Retinal pigment epithelial cell (primary cell): Measurements from ENCODE around the gene UBAP1.
"Not testable (repeated sequence)": the region's sequence is repeated elsewhere in the genome, so short reads cannot be mapped to it uniquely, and the experiment has no call there.

Experiments
- DNase-seq: peaks from one replicate; pipeline ENCODE4 v3.0.0-alpha.2; 2010; ENCODE audit warnings: low read depth
- H3K4me3 ChIP-seq: 2 replicates; pipeline ENCODE4 v1.5.1; 2011; ENCODE audit warnings: mild to moderate bottlenecking, low read length, control low read depth, moderate library complexity
- TF ChIP-seq, protein P1 (sequence below): conservative IDR thresholded peaks from 2 replicates; pipeline ENCODE4 v1.5.1; 2011; ENCODE audit warnings: low read depth, low read length, control low read depth, inconsistent platforms

UBAP1 gene

DNA sequence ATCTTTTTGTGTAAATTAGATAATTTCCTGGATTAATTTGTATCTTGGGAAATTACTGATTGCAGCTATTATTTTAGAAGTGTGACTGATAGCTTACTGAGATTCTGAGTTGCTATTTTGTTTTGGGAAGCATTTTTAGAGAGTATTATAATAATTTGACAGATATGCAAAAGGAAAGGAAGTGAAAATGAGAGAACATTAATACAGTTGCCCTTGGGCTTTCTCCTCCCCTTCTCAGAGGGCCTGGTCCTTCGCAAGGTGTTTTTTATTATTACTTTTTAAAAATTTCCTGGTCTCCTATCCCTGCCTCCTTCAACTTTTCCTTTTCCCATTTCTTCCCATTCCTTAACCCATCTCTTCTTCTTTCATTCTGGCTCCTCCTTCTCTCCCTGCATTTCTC lies 32.6 kb downstream of the UBAP1 start:
- TF ChIP-seq, protein P1, sequence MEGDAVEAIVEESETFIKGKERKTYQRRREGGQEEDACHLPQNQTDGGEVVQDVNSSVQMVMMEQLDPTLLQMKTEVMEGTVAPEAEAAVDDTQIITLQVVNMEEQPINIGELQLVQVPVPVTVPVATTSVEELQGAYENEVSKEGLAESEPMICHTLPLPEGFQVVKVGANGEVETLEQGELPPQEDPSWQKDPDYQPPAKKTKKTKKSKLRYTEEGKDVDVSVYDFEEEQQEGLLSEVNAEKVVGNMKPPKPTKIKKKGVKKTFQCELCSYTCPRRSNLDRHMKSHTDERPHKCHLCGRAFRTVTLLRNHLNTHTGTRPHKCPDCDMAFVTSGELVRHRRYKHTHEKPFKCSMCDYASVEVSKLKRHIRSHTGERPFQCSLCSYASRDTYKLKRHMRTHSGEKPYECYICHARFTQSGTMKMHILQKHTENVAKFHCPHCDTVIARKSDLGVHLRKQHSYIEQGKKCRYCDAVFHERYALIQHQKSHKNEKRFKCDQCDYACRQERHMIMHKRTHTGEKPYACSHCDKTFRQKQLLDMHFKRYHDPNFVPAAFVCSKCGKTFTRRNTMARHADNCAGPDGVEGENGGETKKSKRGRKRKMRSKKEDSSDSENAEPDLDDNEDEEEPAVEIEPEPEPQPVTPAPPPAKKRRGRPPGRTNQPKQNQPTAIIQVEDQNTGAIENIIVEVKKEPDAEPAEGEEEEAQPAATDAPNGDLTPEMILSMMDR, result no peak
- no peak for DNase-seq
- no peak overlapping the region for H3K4me3 ChIP-seq

DNA sequence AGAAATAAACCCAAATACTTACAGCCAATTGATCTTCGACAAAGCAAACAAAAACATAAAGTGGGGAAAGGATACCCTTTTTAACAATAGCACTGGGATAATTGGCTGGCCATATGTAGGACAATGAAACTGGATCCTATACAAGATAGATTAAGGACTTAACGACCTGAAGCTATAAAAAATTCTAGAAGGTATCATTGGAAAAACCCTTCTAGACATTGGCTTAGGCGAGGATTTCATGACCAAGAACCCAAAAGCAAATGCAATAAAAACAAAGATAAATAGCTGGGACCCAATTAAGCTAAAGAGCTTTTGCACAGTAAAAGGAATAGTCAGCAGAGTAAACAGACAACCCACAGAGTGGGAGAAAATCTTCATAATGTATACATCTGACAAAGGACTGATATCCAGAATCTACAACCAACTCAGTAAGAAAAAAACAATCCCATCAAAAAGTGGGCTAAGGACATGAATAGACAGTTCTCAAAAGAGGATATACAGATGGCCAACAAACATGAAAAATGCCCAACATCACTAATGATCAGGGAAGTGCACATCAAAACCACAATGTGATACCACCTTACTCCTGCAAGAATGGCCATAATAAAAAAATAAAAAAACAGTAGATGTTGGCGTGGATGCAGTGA lies 35.6 kb downstream of the UBAP1 start:
- not testable (repeated sequence) for DNase-seq

DNA sequence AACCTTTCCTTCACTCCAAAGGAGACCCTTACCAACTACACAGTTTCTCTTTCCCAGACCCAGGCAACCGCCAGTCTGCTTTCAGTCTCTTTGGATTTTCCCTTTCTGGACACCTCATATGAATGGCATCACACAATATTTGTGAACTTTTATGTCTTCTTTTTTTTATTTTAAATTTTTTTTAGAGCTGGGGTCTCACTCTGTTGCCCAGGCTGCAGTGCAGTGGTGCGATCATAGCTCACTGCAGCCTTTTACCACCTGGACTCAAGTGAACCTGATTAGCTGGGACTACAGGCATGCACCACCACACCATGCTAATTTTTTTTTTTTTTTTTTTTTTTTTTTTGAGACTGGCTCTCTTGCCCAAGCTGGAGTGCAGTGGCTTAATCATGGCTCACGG lies 37.5 kb downstream of the UBAP1 start:
- TF ChIP-seq, protein P1, result no peak
- no peak for DNase-seq
- no peak overlapping the region for H3K4me3 ChIP-seq

More for the DNA sequence above, 35.6 kb downstream of the UBAP1 start:
- H3K4me3 ChIP-seq, result not testable (repeated sequence)

DNA sequence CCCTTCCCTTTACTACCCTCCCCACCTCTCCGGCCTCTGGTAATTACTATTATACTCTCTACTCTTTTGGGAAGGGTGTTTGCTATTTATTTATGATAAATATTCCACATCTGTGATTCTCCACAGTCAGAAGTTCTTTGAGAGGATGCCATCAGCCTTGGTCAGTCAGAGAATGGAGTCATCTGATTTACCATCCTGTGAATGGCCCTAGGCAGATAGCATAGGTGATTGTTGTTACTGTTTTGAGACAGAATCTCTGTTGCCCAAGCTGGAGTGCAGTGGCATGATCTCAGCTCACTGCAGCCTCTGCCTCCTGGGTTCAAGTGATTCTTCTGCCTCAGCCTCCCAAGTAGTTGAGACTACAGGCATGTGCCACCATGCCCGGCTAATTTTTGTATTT lies 38.2 kb downstream of the UBAP1 start:
- not testable (repeated sequence) for H3K4me3 ChIP-seq, DNase-seq

DNA sequence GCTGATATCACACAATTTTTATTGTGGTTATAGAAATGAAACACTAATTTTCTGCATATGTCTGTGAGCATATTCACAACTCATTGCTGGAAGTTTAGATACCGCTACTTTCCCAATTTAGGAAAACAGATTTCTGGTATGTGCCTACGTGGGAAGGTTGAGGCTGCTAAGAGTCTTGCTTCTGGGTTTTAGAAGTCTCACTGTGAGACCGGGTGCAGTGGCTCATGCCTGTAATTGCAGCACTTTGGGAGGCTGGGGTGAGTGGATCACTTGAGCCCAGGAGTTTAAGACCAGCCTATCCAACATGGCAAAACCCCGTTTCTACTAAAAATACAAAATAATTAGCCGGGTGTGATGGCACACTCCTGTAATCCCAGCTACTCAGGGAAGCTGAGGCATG lies 39.6 kb downstream of the UBAP1 start:
- DNase-seq, result no peak
- TF ChIP-seq, protein P1, result no peak

DNA sequence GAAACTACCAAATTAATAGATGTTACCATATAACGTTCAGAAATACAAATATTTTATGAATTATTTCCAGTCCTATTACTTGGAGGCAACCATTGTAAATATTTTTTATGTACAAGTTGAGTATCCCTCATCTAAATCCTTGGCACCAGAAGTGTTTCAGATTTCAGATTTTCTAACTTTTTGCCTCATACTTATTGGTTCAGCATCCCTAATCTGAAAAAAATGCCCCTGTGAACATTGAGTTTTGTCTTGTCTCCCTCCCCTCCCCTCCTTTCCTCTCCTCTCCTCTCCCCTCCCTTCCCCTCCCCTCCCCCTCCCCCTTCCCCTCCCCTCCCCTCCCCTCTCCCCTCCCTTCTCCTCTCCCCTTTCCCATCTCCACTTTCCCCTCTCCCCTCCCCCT lies 40.6 kb downstream of the UBAP1 start:
- DNase-seq, result no peak
- H3K4me3 ChIP-seq, result no peak overlapping the region
- TF ChIP-seq, protein P1, result no peak

More for the DNA sequence above, 39.6 kb downstream of the UBAP1 start:
- no peak overlapping the region for H3K4me3 ChIP-seq

DNA sequence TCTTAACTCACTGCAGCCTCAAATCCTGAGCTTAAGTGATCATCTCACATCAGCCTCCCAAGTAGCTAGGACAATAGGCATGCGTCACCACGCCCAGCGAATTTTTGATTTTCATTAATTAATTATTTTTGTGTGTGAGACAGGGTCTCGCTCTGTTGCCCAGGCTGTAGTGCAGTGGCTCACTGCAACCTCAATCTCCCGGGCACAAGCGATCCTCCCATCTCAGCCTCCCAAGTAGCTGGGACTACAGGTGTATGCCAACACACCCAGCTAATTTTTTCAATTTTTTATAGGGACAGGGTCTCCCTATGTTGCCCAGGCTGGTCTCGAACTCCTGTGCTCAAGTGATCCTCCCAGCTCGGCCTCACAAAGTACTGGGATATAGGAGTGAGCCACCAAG lies 41.4 kb downstream of the UBAP1 start:
- H3K4me3 ChIP-seq, result no peak overlapping the region
- TF ChIP-seq, protein P1, result no peak
- no peak for DNase-seq

DNA sequence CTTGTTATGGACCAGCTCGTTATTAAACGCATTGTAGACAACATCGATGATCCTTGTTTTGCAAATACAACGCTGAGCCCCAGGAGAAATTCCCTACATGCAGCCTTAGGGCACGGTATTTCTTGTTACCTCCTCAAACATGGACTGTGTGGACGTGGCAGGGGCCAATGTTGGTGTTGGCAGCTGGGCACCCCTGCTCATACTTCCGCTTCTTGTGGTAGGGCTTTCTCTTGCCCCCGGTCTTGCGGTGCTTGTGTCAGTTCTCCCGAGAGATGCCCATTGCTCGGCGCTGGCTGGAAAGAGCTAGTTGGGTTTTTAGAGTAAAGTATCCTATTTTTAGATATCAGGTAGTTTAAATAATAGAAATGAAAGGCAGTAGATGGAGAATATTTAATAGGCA lies 45.5 kb downstream of the UBAP1 start:
- DNase-seq, result no peak
- TF ChIP-seq, protein P1, result no peak
- H3K4me3 ChIP-seq, result no peak overlapping the region

DNA sequence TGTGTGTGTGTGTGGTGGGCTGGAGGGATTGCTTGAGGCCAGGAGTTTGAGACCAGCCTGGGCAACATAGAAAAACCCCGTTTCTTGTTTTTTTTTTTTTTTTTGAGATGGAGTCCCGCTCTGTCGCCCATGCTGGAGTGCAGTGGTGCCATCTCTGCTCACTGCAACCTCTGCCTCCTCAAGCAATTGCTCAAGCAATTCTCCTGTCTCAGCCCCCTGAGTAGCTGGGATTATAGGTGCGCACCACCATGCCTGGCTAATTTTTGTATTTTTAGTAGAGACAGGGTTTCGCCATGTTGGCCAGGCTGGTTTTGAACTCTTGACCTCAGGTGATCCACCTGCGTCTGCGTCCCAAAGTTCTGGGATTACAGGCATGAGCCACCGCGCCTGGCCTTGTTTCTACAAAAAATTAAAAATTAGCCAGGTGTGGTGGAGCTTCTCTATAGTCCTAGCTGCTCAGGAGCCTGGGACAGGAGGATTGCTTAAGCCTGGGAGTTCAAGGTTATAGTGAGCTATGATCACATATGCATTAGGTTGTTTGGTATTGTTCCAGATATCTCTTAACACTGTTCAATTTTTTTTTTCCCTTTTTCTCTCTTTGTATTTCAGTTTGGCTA lies 47.4 kb downstream of the UBAP1 start:
- not testable (repeated sequence) for DNase-seq, H3K4me3 ChIP-seq
